GM10266 (cell line): ENCODE data around the gene FAM53B.

Source experiments
- DNase-seq: peaks from one replicate; pipeline ENCODE4 v3.0.0; 2012; ENCODE audit errors: extremely low spot score
- CTCF ChIP-seq: IDR thresholded peaks from 2 replicates; pipeline ENCODE4 v1.5.1; 2012; ENCODE audit warnings: mild to moderate bottlenecking, low read depth; ENCODE audit not compliant: control insufficient read depth, insufficient read depth; ENCODE audit errors: missing control alignments

The FAM53B gene

GRCh38 chr10:124725171-124725631 lies 19.0 kb downstream of the FAM53B start:
- no peak for TF ChIP-seq CTCF
- DNase-seq: no peak

- no peak for TF ChIP-seq CTCF
- DNase-seq: no peak
Observed at GRCh38 chr10:124724279-124725027, 19.7 kb downstream of the FAM53B start.

- no peak for TF ChIP-seq CTCF
Observed at GRCh38 chr10:124723826-124724225, 20.4 kb downstream of the FAM53B start.

GRCh38 chr10:124722798-124723783 lies 21.1 kb downstream of the FAM53B start:
- TF ChIP-seq CTCF: no peak
- peak; percentile 84 for DNase-seq

More at GRCh38 chr10:124723826-124724225, 20.4 kb downstream of the FAM53B start:
- no peak for DNase-seq

- DNase-seq: no peak
- TF ChIP-seq CTCF: no peak
Observed at GRCh38 chr10:124721330-124722045, 22.7 kb downstream of the FAM53B start.

GRCh38 chr10:124719213-124719851 lies 24.8 kb downstream of the FAM53B start:
- DNase-seq: peak; percentile 63
- TF ChIP-seq CTCF: peak; percentile 58
